Posterior cingulate gyrus (tissue), 11 donors: ENCODE measurements around the gene FLOT2.
"Not testable (repeated sequence)": the region's sequence is repeated elsewhere in the genome, so short reads cannot be mapped to it uniquely, and the experiment has no call there.

Experiments
- DNase-seq, 10 donors: peaks; one replicate each; pipeline versions ENCODE4 v3.0.0 to v3.0.0-alpha.2; 2020 to 2021; ENCODE audit warnings: mixed read lengths in 3 of 10
- intact Hi-C: fragments of 100-400 bp; cut with DNase I; formaldehyde crosslinking; loops from one replicate; pipeline ENCODE4 v1.15.1; 2023

The FLOT2 gene

DNA sequence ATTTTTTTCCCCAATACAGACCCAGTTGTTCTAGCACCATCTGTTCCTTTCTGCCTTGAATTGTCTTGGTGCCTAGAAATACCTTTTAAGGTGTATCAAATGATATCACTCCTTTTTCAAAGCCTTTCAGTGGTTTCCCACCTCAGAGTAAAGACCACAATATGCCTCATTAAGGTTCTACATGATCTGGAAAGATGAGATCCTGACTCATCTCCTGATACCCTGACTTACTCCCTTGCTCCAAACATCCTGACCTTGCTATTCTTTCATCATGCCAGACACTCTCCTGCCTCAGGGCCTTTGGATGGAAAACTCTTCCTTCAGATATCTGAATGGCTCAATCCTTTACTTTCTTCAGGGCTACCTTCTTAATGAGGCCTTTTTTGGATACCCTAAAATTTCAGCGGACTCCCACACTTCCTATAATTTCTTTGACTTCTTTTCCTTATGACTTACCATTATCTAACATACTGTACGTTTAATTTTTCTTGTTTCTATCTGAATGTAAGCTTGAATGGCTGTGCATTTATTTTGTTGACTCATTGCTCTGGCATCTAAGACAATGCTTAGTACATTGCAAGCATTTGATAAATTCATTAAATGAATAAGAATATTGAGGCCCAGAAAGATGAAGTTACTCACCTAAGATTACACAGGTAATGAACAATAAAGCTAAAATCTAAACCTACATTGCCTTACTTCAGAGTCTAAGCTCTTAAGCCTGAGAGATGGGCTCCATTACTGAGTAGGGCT is 19.2 kb downstream of the FLOT2 start:
- intact Hi-C loops: no loop called here
- no peak for DNase-seq

DNA sequence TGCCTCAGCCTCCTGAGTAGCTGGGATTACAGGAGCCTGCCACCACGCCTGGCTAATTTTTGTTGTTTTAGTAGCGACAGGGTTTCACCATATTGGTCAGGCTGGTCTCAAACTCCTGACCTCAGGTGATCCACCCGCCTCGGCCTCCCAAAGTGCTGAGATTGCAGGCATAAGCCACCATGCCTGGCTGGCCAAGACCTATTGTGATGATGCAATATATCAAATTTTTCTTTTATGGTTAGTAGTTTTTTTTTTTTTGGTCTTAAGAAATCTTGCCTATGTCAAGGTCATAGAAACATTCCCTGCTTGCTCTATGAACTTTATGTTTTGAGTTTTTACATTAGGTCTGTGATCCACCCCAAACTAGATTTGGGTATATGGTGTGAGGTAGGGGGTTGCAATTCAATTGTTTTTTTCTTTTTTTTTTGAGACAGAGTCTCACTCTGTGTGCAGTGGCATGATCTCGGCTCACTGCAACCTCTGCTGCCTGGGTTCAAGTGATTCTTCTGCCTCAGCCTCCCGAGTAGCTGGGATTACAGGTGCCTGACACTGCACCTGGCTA is 20.3 kb downstream of the FLOT2 start:
- intact Hi-C loops: not testable (repeated sequence)
- peak in 1 of 10 donors; percentile 11 for DNase-seq

DNA sequence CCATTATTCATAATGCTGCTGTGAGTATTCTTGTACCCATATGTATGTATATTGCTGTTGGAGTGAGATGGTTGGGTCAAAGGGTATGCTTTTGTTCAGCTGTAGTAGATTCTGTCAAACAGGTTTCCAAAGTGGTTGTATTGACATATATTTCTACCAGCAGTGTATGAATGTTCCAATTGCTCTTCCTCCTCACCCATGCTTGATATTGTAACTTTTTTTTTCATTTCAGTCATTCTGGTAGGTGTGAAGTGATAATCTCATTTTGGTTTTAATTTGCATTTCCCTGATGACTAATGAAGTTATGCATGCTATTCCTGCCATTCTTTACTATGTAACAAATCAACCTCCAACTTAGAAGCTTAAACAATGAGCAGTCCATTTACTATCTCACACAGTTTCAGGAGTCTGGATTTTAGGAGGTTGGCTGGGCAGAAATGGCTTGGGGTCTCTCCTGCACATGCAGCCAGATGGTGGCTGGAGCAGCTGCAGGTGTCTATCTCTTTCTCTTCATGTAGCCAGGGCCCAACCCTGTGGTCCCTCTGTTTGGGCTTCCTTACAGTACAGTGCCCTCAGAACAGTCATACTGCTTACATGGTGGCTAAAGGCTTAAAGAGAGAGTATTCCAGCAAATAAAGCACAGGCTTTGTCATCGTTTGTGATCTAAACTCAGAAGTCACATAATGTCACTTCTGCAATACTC is 21.5 kb downstream of the FLOT2 start:
- DNase-seq: peak in 1 of 10 donors; percentile 22
- intact Hi-C loops: no loop called here

DNA sequence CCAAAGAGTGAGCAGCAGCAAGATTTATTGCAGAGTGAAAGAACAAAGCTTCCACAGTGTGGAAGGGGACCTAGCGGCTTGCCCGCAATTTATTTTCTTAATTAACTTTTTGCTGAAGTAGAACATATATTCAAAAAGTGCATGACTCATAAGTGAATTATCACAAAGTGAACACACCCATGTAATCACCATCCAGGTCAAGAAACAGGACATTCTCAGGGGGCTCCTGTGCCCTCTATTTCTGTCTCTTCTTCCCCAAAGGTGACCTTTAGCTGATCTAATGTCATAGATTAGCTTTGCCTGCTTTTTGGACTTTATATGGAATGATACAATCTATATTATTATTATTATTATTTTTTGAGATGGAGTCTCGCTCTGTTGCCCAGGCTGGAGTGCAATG is 22.8 kb downstream of the FLOT2 start:
- intact Hi-C loops: no loop called here
- DNase-seq: peak in 1 of 10 donors; percentile 0

DNA sequence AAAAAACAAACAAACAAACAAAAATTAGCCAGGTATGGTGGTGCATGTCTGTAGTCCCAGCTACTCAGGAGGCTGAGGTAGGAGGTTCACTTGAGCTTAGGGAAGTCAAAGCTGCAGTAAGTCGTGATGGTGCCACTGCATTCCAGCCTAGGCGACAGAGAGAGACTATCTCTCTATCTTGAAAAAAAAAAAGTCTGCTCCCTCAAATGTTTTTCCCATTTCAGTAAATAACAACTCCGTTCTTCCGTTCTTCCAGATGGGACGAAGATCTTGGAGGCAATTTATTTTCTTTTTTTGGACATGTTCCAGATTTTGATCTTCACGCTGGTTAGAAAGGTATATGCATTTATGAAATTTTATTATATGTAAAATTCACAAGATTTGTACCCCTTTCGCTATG is 23.7 kb downstream of the FLOT2 start:
- intact Hi-C loops: no loop called here
- peak in 2 of 10 donors; percentile 5 to 13 for DNase-seq

DNA sequence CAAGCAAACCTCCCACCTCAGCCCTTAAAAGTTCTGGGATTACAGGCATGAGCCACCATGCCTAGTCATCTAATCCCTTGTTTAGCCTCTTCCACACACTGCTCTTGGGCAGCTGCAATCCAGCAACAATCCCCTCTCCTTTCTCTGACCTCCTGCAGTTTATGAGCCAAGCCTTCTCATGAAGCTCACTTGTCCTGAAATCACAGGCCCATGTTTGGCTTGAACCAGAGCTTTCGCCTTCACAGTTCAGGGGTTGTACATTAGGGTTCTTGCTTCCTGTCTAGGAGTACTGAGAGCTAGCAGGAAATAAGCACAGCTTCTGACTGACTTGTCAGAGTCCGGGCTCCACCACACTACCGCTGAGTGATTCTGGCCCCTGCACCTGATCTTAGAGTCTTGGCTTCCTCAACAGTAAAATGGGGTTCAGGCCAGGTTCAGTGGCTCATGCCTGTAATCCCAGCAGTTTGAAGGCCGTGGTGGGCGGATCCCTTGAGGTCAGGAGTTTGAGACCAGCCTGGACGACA is 26.4 kb downstream of the FLOT2 start:
- intact Hi-C loops: no loop called here
- peak in 1 of 10 donors; percentile 21 for DNase-seq

DNA sequence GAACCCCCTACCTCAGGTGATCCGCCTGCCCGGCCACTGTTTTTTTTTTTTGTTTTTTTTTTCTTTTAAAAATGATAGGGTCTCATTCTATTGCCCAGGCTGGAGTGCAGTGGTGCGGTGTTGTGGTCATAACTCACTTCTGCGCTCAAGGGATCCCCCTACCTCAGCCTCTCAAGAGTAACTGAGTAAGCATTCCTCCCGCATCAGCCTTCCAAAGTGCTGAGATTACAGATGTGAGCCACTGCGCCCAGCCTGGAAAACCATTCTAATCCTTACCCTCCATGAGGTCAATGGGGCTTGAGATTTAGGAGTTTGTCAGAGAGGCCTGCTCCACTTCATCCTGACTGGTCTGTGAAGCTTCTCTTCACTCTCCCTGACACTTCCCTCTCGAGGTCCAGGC is 30.3 kb downstream of the FLOT2 start:
- no peak for DNase-seq
- intact Hi-C loops: no loop called here

DNA sequence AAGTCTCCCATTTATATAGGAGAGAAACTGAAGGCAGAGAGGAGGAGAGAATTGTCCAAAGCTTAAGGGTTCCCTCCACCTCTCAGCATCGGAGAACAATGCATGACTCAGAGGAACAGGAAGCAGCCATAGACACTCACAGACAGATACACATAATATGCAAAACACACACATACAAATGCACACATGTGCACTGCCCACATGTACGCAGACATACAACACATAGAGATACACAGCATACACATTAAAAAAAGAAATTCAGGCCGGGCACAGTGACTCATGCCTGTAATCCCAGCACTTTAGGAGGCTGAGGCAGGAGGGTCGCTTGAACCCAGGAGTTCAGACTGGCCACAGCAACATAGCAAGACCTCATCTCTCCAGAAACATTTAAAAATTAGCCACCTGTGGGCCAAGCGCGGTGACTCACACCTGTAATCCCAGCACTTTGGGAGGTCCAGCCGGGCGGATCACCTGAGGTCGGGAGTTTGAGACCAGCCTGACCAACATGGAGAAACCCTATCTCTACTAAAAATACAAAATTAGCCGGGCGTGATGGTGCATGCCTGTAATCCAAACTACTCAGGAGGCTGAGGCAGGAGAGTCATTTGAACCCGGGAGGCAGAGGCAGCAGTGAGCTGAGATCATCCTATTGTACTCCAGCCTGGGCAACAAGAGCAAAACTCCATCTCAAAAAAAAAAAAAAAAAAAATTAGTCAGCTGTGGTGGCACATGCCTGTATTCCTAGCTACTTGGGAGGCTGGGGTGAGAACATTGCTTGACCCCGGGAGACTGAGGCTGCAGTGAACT is 31.4 kb downstream of the FLOT2 start:
- intact Hi-C loops: no loop called here
- no peak for DNase-seq

DNA sequence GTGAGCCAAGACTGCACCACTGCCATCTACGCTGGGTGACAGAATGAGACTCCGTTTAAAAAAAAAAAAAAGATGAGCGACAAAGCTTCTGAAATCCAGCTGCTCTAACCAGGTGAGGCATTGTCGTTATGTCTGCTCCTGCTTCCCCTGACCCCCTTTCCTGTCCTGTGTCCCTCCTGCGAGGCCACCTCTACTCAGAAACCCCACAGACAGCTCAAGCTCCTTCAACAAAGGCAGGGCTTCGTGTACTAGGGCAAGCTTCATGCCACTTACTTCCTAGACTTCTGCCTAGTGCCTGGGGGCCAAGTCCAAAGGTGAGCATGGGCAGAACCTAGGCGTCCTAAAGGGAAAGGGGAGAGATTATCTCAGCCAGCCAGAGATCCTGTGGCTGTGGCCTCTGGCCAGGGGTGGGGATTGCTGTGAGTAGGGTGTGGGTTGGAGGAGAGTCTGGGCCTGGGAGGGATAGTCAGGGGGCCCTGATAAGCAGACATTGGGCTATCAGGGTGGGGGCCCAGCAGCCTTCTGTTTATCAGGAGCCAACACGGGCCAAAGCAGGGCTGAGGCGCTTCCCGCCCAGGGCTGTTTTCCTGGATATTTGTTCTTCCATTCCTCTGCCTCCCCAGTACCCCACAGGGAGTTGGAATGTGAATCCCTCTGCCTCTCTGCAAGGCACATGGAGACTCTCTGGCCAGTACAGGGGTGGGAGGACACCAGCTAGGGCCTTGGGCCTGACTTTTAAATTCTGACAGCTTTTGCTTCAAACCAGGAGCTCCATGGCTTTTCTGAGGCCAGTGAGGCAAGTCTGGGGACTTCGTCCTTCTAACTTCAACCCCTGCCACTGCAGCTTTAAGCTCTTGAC is 32.3 kb downstream of the FLOT2 start:
- DNase-seq: no peak
- intact Hi-C loops: no loop called here

DNA sequence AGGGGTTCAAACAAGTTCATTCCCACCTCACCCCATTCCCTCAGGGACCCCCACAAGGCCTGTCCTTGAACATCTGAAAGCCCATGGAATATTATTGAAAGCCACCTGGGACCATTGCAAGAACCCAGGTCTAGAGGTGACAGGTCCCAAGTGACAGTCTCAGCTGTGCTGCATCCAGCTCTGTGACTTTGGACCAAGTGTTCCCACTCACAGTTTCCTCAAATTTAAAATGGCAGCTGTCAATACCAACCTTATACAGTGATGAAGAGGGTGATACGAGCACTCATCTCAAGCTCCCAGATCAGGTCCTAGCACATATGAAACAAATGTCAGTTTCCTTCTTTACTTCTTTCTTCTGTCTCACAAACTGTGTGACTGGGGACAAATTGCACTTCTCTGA is 33.6 kb downstream of the FLOT2 start:
- intact Hi-C loops: no loop called here
- DNase-seq: peak in 1 of 10 donors; percentile 3

DNA sequence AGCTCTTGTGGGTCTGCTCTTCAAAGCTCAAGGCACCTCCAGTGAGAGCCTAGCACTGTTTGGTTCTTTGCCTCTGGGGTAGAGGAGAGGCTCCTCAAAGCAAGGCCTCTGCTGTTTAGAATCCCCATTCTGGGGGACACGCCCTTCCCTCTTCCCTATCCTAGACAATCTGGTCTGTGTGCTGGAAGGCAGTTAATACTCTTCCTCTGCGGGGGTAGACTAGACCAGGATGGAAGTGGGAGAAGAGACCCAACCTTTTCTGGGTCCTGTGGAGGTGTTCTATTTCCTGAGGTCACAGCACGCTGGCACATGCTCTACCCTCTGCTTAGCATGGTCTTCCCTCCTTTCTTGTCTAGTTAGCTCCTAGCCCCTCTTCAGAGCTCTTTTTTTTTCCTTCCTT is 35.0 kb downstream of the FLOT2 start:
- intact Hi-C loops: no loop called here

DNA sequence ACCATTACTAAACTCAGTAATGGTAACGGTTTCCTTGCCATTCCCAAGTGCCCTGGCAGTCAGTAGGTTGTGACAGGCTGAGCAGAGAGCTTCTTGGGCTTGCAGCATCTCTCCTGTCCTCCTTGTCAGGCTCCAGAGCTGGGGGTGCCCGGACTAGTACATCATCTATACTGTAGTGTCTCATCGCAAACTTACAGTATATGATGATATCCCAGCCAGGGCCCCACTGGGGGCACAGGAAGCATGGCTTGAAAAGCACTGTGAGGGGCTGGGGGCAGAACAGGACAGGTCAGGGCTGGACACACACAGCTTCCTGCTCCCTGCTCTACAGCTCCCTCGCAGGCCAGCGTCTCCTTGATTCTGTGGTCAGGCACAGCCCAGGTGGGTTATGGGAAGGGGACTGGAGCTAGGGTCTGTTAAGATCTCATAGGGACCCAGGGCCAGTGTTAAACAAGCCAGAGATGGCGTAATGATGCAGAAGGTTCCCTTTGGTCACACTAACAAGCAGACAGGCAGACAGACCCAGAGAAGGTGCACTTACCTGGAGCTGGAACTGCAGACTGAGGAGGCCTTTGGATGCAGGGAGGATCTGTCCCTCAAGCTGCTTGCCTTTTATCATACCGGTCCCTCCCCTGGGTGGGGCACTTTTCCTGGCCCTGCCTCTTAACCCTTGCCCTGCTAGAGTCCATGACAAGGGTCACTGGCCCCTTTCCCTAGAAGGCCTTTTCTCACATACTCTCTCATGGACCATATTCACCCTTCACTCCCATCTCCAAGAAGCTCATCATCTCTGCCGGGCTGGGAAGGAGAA is 35.9 kb downstream of the FLOT2 start:
- peak in 2 of 10 donors; percentile 29 to 51 for DNase-seq
- intact Hi-C loops: no loop called here

More for the DNA sequence above, 35.0 kb downstream of the FLOT2 start:
- DNase-seq: no peak

DNA sequence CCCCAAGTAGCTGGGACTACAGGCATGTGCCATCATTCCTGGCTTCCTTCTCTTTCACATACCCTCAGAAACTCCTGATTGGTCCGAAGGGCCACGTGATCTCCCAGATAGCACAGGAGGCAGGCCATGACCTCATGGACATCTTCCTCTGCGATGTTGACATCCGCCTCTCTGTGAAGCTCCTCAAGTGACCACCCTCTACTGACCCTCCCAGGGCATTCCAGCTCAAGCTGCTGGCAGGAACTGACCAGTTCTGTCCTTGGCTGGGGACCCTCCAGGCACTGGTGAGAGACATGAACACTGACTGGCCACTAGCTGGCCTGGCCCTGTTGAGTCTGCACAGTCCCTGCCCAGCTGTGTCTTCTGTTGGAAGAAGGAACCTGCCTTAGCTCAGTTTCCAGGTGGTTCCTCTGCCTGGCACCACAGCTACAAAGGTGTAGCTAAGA is 37.1 kb downstream of the FLOT2 start:
- intact Hi-C loops: no loop called here
- DNase-seq: peak in 2 of 10 donors; percentile 24 to 52

DNA sequence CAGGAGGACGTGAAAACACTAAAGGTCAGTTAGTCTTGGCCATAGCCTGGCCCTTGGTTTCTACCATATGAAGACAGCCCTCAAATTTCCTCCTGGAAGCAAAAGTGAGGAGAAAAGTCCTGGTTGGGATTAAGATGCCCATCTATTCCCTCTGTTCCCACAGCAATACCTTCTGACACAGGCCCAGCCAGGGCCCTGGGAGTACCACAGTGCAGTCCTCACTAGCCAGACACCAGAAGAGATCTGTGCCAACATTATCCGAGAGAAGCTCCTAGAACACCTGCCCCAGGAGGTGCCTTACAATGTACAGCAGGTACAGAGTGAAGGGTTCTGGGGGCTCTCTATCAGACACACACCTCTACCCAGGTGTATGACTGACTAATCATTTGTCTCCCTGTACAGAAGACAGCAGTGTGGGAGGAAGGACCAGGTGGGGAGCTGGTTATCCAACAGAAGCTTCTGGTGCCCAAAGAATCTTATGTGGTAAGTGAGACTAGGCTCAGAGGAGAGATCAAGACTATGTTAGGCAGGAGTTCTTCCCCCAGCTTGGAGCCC is 38.7 kb downstream of the FLOT2 start:
- intact Hi-C loops: loop anchor here (5.0 kb wide), 1 partner anchor 38 kb away; the partner anchor contains the start of gene FLOT2
- DNase-seq: peak in 2 of 10 donors; percentile 18 to 34

DNA sequence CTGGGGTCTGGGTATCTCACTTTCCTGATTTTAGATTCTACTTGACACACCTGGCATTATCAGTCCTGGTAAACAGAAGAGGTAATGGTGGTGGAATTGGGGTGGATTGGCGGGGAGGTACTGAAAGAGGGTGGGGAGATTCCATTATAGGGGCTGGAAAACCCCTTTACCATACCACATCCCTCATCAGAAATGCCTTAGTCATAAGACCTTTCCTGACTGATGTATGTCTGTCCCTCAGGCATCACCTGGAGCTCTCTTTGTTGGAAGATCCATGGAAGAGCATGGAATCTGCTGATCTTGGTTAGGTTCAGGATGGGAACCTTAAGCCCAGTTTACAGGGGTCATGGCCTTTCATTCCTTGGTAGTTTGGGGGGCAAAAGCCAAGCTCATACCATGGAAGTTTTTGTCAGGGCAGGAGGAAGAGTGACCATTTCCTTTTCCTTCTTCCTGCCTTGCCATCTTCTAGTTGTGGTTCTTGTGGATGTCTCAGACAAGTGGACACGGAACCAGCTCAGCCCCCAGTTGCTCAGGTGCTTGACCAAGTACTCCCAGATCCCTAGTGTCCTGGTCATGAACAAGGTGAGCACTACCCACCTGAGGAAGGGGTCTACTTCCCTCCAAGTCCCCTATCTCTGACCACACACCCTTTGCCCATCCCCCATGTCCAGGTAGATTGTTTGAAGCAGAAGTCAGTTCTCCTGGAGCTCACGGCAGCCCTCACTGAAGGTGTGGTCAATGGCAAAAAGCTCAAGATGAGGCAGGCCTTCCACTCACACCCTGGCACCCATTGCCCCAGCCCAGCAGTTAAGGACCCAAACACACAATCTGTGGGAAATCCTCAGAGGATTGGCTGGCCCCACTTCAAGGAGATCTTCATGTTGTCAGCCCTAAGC is 39.4 kb downstream of the FLOT2 start:
- intact Hi-C loops: loop anchor here (5.0 kb wide), 1 partner anchor 39 kb away; the partner anchor contains the start of gene FLOT2
- peak in 2 of 10 donors; percentile 17 to 21 for DNase-seq

DNA sequence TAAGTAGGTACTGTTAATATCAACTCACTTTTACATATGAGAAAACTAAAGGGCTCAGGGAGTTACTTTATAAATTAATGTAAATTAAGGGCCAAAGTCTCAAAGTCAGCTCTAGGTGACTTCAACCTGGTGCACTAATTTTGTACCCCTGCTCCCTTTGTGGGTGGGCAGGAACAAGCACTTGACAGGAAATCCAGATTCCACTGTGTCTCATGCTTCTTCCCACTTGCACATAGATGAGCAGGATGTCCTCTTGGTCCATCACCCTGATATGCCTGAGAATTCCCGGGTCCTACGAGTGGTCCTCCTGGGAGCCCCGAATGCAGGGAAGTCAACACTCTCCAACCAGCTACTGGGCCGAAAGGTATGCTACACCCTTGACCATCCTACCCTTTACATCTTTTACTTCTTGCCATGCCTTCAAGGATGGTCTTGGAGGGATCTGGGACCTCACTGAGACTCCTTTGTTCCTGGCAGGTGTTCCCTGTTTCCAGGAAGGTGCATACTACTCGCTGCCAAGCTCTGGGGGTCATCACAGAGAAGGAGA is 41.4 kb downstream of the FLOT2 start:
- peak in 2 of 10 donors; percentile 4 to 30 for DNase-seq
- intact Hi-C loops: loop anchor here (5.0 kb wide), 1 partner anchor 41 kb away; the partner anchor contains the start of gene FLOT2

DNA sequence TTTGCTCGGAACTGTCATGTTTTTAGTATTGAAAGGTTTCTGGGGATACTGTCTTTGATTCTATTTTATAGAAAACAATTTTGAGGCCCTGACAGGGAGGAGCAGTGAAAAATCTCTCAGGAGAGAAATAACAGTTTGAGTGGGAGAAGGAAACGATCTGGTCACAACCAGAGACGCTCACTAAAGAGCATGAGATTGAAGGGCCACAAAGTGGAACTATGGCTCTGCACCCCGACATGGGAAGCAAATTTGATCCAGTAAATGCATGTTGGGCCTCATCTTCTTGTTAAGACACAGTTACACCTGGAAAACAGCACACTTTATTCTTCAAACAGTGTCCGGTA is 42.2 kb downstream of the FLOT2 start:
- intact Hi-C loops: loop anchor here (5.0 kb wide), 1 partner anchor 42 kb away; the partner anchor contains the start of gene FLOT2
- peak in 2 of 10 donors; percentile 4 to 9 for DNase-seq
